ENCODE measurements around the gene FGD3.

DNA sequence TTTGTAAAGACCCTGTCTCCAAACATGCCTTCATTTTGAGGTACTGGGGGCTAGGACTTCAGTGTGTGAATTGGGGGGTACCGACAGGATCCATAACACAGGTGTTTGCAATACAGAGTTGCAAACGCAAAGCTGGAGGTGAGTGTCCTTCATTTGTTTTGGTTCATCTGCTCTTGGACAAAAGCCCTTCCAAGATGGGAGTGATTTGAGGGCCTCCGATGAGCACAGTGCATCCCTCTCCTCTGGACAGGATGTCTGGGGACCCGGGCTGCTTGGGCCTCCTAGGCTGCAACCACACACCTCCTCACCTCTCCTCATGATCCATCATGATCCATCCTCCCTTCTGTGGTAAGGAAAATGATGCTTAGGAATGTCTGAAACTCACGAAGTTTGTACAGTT is 23.8 kb downstream of the FGD3 start:
- TF ChIP-seq EP300 (IDR thresholded peaks at IDR 0.05; ENCODE audit: borderline replicate concordance in 1 of 2, low read depth in 2 of 2, low read length in 2 of 2) (no peak), JUN (IDR thresholded peaks at IDR 0.05; ENCODE audit: low read depth, low read length) (no peak), CBX8 (IDR thresholded peaks at IDR 0.05; ENCODE audit: borderline replicate concordance, low read depth, low read length) (no peak), ZNF274 (IDR thresholded peaks at IDR 0.05; ENCODE audit: borderline replicate concordance, extremely low read depth, low read length) (no peak), CTCF (IDR thresholded peaks at IDR 0.05; ENCODE audit: control extremely low read depth in 1 of 3, insufficient read depth in 1 of 3, low read depth in 1 of 3, low read length in 3 of 3) (no peak)

Measured in H1 (cell line).